Upper lobe of right lung (tissue), 1 donor: ENCODE results near the gene MYH8. TPM values are rescaled to one million over a fixed set of nuclear protein-coding genes. Genes with fewer than 3 reads are reported as not detected.

Experiments
- ATAC-seq: fragments of 200-7000 bp; cut with Tn5 transposase; one replicate; pipeline ENCODE4 v1.9.1; 2020; ENCODE audit warnings: mild to moderate bottlenecking, moderate library complexity
- DNase-seq: peaks from one replicate; pipeline ENCODE4 v3.0.0-alpha.2; 2020
- H3K27ac ChIP-seq: fragments of 200-600 bp; one replicate; pipeline ENCODE4 v1.8.0; 2022
- H3K27me3 ChIP-seq: fragments of 200-600 bp; one replicate; pipeline ENCODE4 v1.8.0; 2022; ENCODE audit warnings: mild to moderate bottlenecking
- H3K36me3 ChIP-seq: fragments of 200-600 bp; one replicate; pipeline ENCODE4 v1.8.0; 2022
- H3K4me1 ChIP-seq: fragments of 200-600 bp; one replicate; pipeline ENCODE4 v1.8.0; 2022
- H3K4me3 ChIP-seq: fragments of 200-600 bp; one replicate; pipeline ENCODE4 v1.8.0; 2022; ENCODE audit warnings: mild to moderate bottlenecking
- H3K9me3 ChIP-seq: fragments of 200-600 bp; one replicate; pipeline ENCODE4 v1.8.0; 2022
- intact Hi-C: fragments of 100-400 bp; cut with DNase I; formaldehyde crosslinking; loops from one replicate; pipeline ENCODE4 v1.11.0; 2022
- total RNA-seq: library from RNA; stranded (reverse); fragmentation: NEBNext Ultra II Directional; extraction: Animal tissue kit (Norgen Biotek cat#: 25700); gene quantifications from one replicate; pipeline ENCODE4 v1.2.1, GENCODE V29; 2021
- TF ChIP-seq, protein P1 (sequence below): fragments of 200-600 bp; IDR thresholded peaks from one replicate; pipeline ENCODE4 v1.8.0; 2022; ENCODE audit warnings: antibody characterized with exemption
- donor health status: DM: no; HTN: yes; CAD: no; lungs with severe emphysema.

Gene MYH8
- total RNA-seq, 1 donor from 2014 or later: not detected

DNA sequence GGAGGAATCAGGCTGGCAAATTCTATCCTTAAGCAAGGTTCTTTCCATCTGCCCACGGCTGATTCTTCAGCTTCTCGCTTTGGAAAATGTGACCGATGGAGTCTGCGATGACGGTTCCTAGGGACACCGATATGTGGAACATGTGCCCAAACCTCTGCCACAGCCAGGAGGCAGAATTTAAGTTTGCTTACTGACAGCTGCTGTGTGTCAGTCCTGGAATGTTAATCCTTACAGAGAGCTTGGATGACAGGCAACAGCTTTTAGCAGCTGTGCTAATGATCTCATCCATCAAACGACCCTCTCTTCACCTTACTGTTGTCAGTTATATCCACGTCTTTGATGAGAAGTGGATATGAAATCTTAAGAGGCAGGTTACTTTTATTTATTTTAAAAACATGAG lies 37.6 kb downstream of the MYH8 start:
- Histone ChIP-seq H3K36me3 (no peaks in the 10 kb centered on the region), H3K27me3 (peaks cover 3% of the 10 kb centered on the region), H3K9me3 (no peaks in the 10 kb centered on the region), H3K4me1 (no peaks in the 10 kb centered on the region), H3K4me3 (no peak overlapping the region), H3K27ac (no peak overlapping the region)
- TF ChIP-seq, protein P1, sequence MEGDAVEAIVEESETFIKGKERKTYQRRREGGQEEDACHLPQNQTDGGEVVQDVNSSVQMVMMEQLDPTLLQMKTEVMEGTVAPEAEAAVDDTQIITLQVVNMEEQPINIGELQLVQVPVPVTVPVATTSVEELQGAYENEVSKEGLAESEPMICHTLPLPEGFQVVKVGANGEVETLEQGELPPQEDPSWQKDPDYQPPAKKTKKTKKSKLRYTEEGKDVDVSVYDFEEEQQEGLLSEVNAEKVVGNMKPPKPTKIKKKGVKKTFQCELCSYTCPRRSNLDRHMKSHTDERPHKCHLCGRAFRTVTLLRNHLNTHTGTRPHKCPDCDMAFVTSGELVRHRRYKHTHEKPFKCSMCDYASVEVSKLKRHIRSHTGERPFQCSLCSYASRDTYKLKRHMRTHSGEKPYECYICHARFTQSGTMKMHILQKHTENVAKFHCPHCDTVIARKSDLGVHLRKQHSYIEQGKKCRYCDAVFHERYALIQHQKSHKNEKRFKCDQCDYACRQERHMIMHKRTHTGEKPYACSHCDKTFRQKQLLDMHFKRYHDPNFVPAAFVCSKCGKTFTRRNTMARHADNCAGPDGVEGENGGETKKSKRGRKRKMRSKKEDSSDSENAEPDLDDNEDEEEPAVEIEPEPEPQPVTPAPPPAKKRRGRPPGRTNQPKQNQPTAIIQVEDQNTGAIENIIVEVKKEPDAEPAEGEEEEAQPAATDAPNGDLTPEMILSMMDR: no peak
- ATAC-seq: no peak
- intact Hi-C loops: no loop called here
- no peak for DNase-seq

- Histone ChIP-seq H3K36me3 (no peaks in the 10 kb centered on the region), H3K27me3 (no peaks in the 10 kb centered on the region), H3K4me1 (no peaks in the 10 kb centered on the region), H3K9me3 (no peaks in the 10 kb centered on the region), H3K4me3 (no peak overlapping the region), H3K27ac (peak overlapping the region; percentile 9)
- DNase-seq: no peak
- no peak for ATAC-seq
- intact Hi-C loops: no loop called here
- TF ChIP-seq, protein P1: no peak
These were observed 40.9 kb downstream of the MYH8 start for GRCh38 chr17:10380631-10381408.

DNA sequence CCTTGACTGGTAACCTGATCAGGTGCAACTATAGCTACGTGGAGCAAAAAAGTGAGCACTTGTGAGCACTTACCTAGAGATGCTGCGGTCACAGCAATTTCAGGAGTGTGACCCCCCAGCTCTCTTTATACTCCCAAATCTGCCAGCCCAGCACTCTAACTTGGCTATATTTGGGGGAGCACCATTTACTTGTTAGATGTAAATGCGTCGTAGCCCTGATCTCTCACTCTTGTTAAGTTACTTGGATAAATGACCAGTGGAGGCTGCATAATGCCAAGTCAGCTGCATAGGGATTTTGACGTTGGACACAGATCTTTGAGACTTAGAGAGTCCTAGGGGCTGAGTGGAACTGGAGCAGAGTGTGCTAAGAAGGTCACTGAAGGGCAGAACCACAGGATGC lies 48.8 kb downstream of the MYH8 start, which contains the start of gene MYH13:
Gene MYH13, minus strand, starts transcription at position 101 of the 400 bp plus-strand sequence. CDS start 8,476 bp downstream, outside the sequence.
- no peak for DNase-seq
- Histone ChIP-seq H3K36me3 (no peaks in the 10 kb centered on the region), H3K4me1 (no peaks in the 10 kb centered on the region), H3K4me3 (no peak within 1 kb of the TSS), H3K9me3 (no peaks in the 10 kb centered on the region), H3K27me3 (no peaks in the 10 kb centered on the region), H3K27ac (no peak within 1 kb of the TSS)
- no peak for ATAC-seq
- intact Hi-C loops: no loop called here
- TF ChIP-seq, protein P1: no peak

DNA sequence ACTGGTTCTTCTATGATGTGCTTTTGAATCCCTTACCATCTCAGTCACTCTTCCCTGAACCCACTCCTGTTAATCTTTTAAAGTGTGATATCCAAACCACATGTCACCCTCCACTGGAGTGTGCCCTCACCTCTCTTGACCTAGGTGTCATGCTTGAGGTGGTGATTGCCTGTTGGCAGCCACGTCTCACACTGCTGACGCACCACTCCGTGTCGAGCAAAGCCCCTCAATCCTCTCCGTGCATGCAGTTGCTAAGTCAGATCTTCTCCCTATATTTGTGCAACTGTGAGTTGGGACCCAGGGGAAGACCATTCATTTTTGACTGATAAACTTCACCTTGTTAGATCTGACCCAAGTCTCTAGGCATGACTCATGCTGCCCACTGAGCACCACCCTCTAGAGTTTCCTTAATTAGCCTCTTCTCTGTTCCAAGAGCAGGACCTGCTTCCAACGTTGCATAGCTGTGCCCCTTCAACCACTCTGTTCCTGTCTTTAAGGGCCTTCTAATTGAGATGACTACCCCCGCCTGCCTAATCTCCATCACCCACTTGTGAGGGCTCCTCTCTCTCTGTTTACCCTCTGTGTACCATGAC lies 51.6 kb downstream of the MYH8 start:
- Histone ChIP-seq H3K27me3 (no peaks in the 10 kb centered on the region), H3K4me3 (no peak overlapping the region), H3K27ac (no peak overlapping the region), H3K36me3 (no peaks in the 10 kb centered on the region), H3K9me3 (no peaks in the 10 kb centered on the region), H3K4me1 (no peaks in the 10 kb centered on the region)
- DNase-seq (no peak), ATAC-seq (no peak)
- TF ChIP-seq, protein P1: no peak
- intact Hi-C loops: no loop called here

GRCh38 chr17:10369239-10369638 lies 52.5 kb downstream of the MYH8 start:
- TF ChIP-seq, protein P1: no peak
- Histone ChIP-seq H3K36me3 (no peaks in the 10 kb centered on the region), H3K27ac (no peak overlapping the region), H3K4me1 (no peaks in the 10 kb centered on the region), H3K4me3 (no peak overlapping the region), H3K9me3 (no peaks in the 10 kb centered on the region), H3K27me3 (no peaks in the 10 kb centered on the region)
- no peak for ATAC-seq
- DNase-seq: no peak
- intact Hi-C loops: no loop called here
